GM18499 (cell line): Measurements from ENCODE around the gene IMPA2.
"Not testable (repeated sequence)": the region's sequence is repeated elsewhere in the genome, so short reads cannot be mapped to it uniquely, and the experiment has no call there.

Source experiments
- ATAC-seq: cut with Tn5 transposase; IDR thresholded peaks from one replicate; pipeline ENCODE4 v1.9.1; 2021; ENCODE audit warnings: moderate number of reproducible peaks; ENCODE audit not compliant: insufficient read depth, unreplicated experiment

The IMPA2 gene

GRCh38 chr18:11981192-11981542 is at the start of gene IMPA2:
Gene IMPA2 (plus strand): TSS chr18:11981507. CDS start chr18:11981670, 163 bp downstream.
- ATAC-seq: peak; percentile 7

GRCh38 chr18:11932393-11932792 is 48.9 kb upstream of the IMPA2 start:
- no peak for ATAC-seq

- ATAC-seq: no peak
These were observed 43.3 kb upstream of the IMPA2 start for GRCh38 chr18:11937874-11938478.

GRCh38 chr18:11940956-11941355 is 40.4 kb upstream of the IMPA2 start:
- ATAC-seq: no peak

GRCh38 chr18:11943551-11943950 is 37.8 kb upstream of the IMPA2 start:
- no peak for ATAC-seq

- ATAC-seq: no peak
These were observed 37.1 kb upstream of the IMPA2 start for GRCh38 chr18:11944252-11944651.

- no peak for ATAC-seq
These were observed 36.5 kb upstream of the IMPA2 start for GRCh38 chr18:11944786-11945185.

- not testable (repeated sequence) for ATAC-seq
These were observed 35.3 kb upstream of the IMPA2 start for GRCh38 chr18:11945834-11946659.

- no peak for ATAC-seq
These were observed 34.6 kb upstream of the IMPA2 start for GRCh38 chr18:11946756-11947155.

- peak; percentile 55 for ATAC-seq
These were observed 33.8 kb upstream of the IMPA2 start for GRCh38 chr18:11947214-11948191.

- no peak for ATAC-seq
These were observed 32.3 kb upstream of the IMPA2 start for GRCh38 chr18:11948852-11949523.

- no peak for ATAC-seq
These were observed 30.5 kb upstream of the IMPA2 start for GRCh38 chr18:11950824-11951223.

GRCh38 chr18:11951390-11951851 is 29.9 kb upstream of the IMPA2 start:
- ATAC-seq: no peak

- no peak for ATAC-seq
These were observed 28.2 kb upstream of the IMPA2 start for GRCh38 chr18:11953113-11953512.

- no peak for ATAC-seq
These were observed 25.9 kb upstream of the IMPA2 start for GRCh38 chr18:11955239-11956029.

- ATAC-seq: no peak
These were observed 24.7 kb upstream of the IMPA2 start for GRCh38 chr18:11956371-11957308.

GRCh38 chr18:11957636-11958035 is 23.7 kb upstream of the IMPA2 start:
- no peak for ATAC-seq

- not testable (repeated sequence) for ATAC-seq
These were observed 21.7 kb upstream of the IMPA2 start for GRCh38 chr18:11959651-11960050.
